ENCODE results near the gene CNPY4.

The CNPY4 gene

GRCh38 chr7:100170101-100170897, 50.9 kb downstream of the CNPY4 start:
- no peak for DNase-seq

GRCh38 chr7:100171087-100171681, 51.8 kb downstream of the CNPY4 start:
- peak in 1 of 2 donors; percentile 30 for DNase-seq

- DNase-seq: no peak
These were observed 52.4 kb downstream of the CNPY4 start for GRCh38 chr7:100171840-100172239.

- DNase-seq: no peak
These were observed 54.5 kb downstream of the CNPY4 start for GRCh38 chr7:100173806-100174495.

- DNase-seq: no peak
These were observed 55.1 kb downstream of the CNPY4 start for GRCh38 chr7:100174582-100174981.
